MCF 10A (cell line): ENCODE data around the gene GGTA1. TPM values are rescaled to one million over a fixed set of nuclear protein-coding genes. Genes with fewer than 3 reads are reported as not detected.

ENCODE experiments used
- BruUV-seq: library from RNA; stranded (reverse); fragments of 400-500 nt; replicated peaks from 2 replicates; lab custom pipeline; 2021; lab: Mats Ljungman, UMichigan
- CTCF ChIA-PET: fragments of 300-600 bp; sonication (Branson Sonifier 250); formaldehyde crosslinking; extraction: SDS; loops from one replicate; lab custom pipeline; 2021; ENCODE audit warnings: antibody characterized with exemption, inconsistent platforms; lab: Yijun Ruan, JAX
- POLR2A ChIA-PET: fragments of 300-600, 350-650 bp; sonication (Branson Sonifier 250); formaldehyde crosslinking; extraction: SDS; loops from one replicate; lab custom pipeline; 2020; ENCODE audit warnings: antibody characterized with exemption, inconsistent platforms; lab: Yijun Ruan, JAX
- DNase-seq: peaks from one replicate; pipeline ENCODE4 v3.0.0-alpha.2; 2018; ENCODE audit not compliant: unreplicated experiment
- H3K27ac Mint-ChIP-seq: one replicate; pipeline ENCODE4 v1.8.0; 2022; ENCODE audit warnings: mild to moderate bottlenecking, low read depth, mixed read lengths; ENCODE audit not compliant: unreplicated experiment
- H3K27me3 Mint-ChIP-seq: one replicate; pipeline ENCODE4 v1.8.0; 2022; ENCODE audit warnings: mixed read lengths; ENCODE audit not compliant: insufficient read depth, unreplicated experiment
- H3K36me3 Mint-ChIP-seq: one replicate; pipeline ENCODE4 v1.8.0; 2022; ENCODE audit warnings: mild to moderate bottlenecking, moderate library complexity, mixed read lengths; ENCODE audit not compliant: insufficient read depth, unreplicated experiment
- H3K4me1 Mint-ChIP-seq: one replicate; pipeline ENCODE4 v1.8.0; 2022; ENCODE audit warnings: mixed read lengths; ENCODE audit not compliant: insufficient read depth, unreplicated experiment
- H3K4me3 Mint-ChIP-seq: one replicate; pipeline ENCODE4 v1.8.0; 2022; ENCODE audit warnings: mild to moderate bottlenecking, moderate library complexity, mixed read lengths; ENCODE audit not compliant: unreplicated experiment
- H3K9me3 Mint-ChIP-seq: one replicate; pipeline ENCODE4 v1.8.0; 2022; ENCODE audit warnings: mixed read lengths; ENCODE audit not compliant: unreplicated experiment
- intact Hi-C: fragments of 100-400 bp; cut with micrococcal nuclease; formaldehyde crosslinking; loops from 2 replicates; pipeline ENCODE4 v1.14.1; 2022
- total RNA-seq: library from RNA; stranded (reverse); gene quantifications from 2 replicates; pipeline ENCODE4 v1.2.3, GENCODE V29; 2022
- TF ChIP-seq, protein P1 (sequence below): fragments of 200-600 bp; IDR thresholded peaks from one replicate; pipeline ENCODE4 v1.8.0; 2022; ENCODE audit warnings: antibody characterized with exemption, mild to moderate bottlenecking; ENCODE audit not compliant: unreplicated experiment

GGTA1 gene
- total RNA-seq, 1 experiment from 2014 or later: not detected

DNA sequence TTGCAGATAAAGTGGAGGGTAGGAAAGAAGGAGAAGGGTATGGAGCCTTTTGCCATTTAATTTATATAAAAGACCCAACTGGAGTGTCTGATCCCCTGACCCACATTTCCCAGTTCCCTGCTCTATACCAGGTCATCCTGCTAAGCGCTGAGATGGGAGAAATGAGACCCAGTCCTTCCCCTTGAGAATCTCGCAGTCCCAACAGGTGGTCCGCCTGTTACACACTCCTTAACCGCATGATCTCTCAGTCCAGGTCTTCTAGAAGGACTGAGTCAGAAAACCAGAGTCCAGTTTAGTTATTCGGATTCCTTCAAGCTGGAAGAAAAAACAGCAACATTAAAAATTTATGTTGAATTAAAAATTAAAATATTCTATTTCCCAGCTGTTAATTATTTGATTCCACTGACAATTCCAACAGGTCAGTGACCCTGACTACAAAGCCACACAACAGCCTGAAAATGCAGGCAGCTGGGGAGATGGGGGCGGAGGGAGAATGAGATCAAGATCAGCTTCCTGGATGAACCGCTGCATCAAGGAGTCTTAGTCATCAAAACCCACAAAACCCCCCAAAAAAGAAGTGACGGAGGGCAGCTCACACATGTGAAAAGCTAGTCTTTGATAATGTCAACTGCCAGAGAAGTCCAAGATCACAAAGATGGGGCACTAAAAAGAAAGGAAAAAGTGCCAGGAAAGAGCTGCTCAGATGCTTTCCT is 44.0 kb downstream of the GGTA1 start:
- POLR2A ChIA-PET: no interaction called here
- peaks cover 49% of the 10 kb centered on the region for H3K27me3 Mint-ChIP-seq
- no peaks in the 10 kb centered on the region for H3K36me3 Mint-ChIP-seq
- H3K27ac Mint-ChIP-seq: no peak overlapping the region
- no peaks in the 10 kb centered on the region for H3K4me1 Mint-ChIP-seq
- H3K4me3 Mint-ChIP-seq: no peak overlapping the region
- H3K9me3 Mint-ChIP-seq: no peaks in the 10 kb centered on the region
- CTCF ChIA-PET: interaction anchor here (0.6 to 6.7 kb wide), 5 partner anchors 11 to 48 kb away, joined by 3 to 34 read pairs (median 3); no protein-coding TSS in a partner anchor
- intact Hi-C loops: no loop called here
- BruUV-seq: no TSS peak
- TF ChIP-seq, protein P1, sequence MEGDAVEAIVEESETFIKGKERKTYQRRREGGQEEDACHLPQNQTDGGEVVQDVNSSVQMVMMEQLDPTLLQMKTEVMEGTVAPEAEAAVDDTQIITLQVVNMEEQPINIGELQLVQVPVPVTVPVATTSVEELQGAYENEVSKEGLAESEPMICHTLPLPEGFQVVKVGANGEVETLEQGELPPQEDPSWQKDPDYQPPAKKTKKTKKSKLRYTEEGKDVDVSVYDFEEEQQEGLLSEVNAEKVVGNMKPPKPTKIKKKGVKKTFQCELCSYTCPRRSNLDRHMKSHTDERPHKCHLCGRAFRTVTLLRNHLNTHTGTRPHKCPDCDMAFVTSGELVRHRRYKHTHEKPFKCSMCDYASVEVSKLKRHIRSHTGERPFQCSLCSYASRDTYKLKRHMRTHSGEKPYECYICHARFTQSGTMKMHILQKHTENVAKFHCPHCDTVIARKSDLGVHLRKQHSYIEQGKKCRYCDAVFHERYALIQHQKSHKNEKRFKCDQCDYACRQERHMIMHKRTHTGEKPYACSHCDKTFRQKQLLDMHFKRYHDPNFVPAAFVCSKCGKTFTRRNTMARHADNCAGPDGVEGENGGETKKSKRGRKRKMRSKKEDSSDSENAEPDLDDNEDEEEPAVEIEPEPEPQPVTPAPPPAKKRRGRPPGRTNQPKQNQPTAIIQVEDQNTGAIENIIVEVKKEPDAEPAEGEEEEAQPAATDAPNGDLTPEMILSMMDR: no peak
- DNase-seq: no peak

DNA sequence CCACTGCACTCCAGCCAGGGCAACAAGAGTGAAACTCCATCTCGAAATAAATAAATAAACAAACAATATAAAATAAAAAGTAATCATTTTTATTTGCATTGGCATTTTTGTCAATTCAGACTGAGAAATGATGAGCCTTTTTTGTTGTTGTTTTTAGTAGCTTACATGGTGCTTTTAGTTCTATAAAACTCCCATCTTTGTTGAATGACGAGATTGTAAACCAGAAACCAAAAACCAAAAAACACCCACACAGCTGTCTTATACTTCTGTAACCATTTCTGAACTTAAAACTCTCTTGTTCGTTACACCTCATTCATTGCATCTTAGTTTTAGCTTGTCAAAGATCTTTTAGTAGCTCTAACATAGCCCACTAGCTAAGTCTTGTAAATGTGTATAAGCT is 44.7 kb downstream of the GGTA1 start:
- no TSS peak for BruUV-seq
- Mint-ChIP-seq H3K36me3 (no peaks in the 10 kb centered on the region), H3K9me3 (no peaks in the 10 kb centered on the region), H3K4me3 (no peak overlapping the region), H3K27me3 (peaks cover 44% of the 10 kb centered on the region), H3K27ac (no peak overlapping the region), H3K4me1 (no peaks in the 10 kb centered on the region)
- POLR2A ChIA-PET: no interaction called here
- TF ChIP-seq, protein P1: no peak
- intact Hi-C loops: no loop called here
- CTCF ChIA-PET: interaction anchor here (0.7 to 6.7 kb wide), 2 partner anchors 12 to 15 kb away, joined by 3 to 34 read pairs; no protein-coding TSS in a partner anchor
- no peak for DNase-seq

DNA sequence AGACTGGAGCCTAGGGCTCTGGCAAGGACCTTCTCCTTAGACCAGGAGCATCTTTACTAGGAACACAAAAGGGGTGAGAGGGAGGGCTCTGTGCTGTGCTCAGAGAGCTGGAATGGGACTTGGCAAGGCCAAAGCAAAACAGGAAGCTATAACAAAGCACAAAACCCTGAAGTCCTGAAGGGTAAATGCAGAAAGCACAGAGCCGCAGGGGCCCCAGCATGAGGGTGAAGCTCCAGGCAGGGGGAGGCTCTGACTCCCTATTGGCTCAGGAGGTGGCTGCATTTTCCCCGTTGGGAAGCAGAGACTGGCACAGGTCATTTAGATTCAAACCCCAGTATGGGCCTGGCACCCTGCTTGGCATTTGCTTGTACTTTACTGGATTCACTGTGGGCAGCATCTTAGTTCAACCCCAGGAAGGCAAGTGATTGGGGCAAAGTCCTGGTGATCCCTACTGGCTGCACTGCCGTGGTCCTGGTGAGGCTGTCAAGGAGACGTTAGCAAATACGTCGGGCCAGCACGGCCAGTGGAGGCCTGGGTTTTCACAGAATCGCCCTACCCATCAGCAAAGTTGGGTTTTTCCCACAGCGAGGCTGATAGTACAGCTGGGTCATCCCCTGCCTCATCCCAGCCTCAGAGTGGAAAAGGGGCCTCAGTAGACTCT is 46.3 kb downstream of the GGTA1 start:
- CTCF ChIA-PET: interaction anchor here (0.6 to 6.7 kb wide), 3 partner anchors 9 to 140 kb away, joined by 3 to 34 read pairs (median 4); no protein-coding TSS in a partner anchor
- TF ChIP-seq, protein P1: no peak
- POLR2A ChIA-PET: no interaction called here
- Mint-ChIP-seq H3K4me1 (no peaks in the 10 kb centered on the region), H3K27ac (no peak overlapping the region), H3K36me3 (no peaks in the 10 kb centered on the region), H3K4me3 (no peak overlapping the region), H3K27me3 (peaks cover 28% of the 10 kb centered on the region), H3K9me3 (no peaks in the 10 kb centered on the region)
- intact Hi-C loops: no loop called here
- no TSS peak for BruUV-seq
- no peak for DNase-seq

DNA sequence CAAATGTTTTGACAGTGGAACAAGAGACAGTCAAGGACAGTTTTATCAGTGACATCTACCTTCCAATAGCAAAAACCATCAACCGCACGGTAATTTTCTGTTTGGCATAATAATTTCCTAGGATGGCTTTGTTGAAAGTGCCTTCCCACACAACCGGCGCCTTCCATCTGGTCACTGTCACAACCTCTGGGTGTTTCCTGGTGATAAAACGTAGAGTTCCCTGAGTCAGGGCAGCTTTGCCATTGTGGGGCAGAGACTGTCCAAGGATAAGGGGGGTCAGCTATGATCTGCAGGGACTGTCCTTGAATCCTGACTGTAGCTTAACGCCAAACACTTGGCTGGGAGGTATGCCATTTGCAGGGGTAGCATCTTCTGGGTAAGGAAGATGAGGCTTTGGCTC is 47.6 kb downstream of the GGTA1 start:
- Mint-ChIP-seq H3K36me3 (no peaks in the 10 kb centered on the region), H3K27ac (no peak overlapping the region), H3K4me1 (peaks cover 5% of the 10 kb centered on the region), H3K27me3 (peaks cover 21% of the 10 kb centered on the region), H3K4me3 (no peak overlapping the region), H3K9me3 (no peaks in the 10 kb centered on the region)
- intact Hi-C loops: no loop called here
- no peak for DNase-seq
- no TSS peak for BruUV-seq
- CTCF ChIA-PET: interaction anchor here (0.6 to 6.7 kb wide), 4 partner anchors 12 to 135 kb away, joined by 3 to 34 read pairs (median 3); no protein-coding TSS in a partner anchor
- POLR2A ChIA-PET: no interaction called here
- TF ChIP-seq, protein P1: no peak
